Globus pallidus (tissue), 1 donor: ENCODE data around the gene IP6K3.

Experiments used
- DNase-seq: peaks from one replicate; pipeline ENCODE4 v3.0.0-alpha.2; 2015; ENCODE audit warnings: low spot score

IP6K3 gene

DNA sequence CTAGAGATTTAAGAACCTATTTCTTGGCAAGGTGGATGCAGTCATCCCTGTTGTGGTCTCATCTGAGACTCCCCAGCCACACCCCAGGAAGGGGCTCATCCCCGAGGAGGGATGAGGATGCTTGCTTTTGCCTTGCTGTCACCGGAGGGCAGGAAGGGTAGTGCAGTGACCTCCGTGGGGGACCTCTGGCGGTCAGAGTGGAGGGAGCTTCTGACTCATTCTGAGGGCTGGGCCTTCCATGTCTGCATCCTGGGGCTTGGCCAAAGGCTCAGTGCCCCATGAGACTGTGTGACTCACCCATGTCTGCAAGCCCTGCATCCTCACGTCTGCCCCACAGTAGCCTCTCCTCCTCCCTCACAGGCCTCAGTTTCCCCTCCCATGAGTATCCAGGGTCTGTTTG lies 73.9 kb downstream of the IP6K3 start:
- DNase-seq, result no peak

- DNase-seq, result no peak
These were observed 75.0 kb downstream of the IP6K3 start for GRCh38 chr6:33671744-33672072.
